NCI-H2227 (cell line): ENCODE measurements around the gene WDR43.

Source experiments
- DNase-seq: peaks from one replicate; lab custom pipeline; 2025; ENCODE audit not compliant: unreplicated experiment; lab: John Stamatoyannopoulos, UW

WDR43 gene

GRCh38 chr2:28991460-28991859 lies 97.0 kb downstream of the WDR43 start:
- DNase-seq, result no peak

- DNase-seq, result no peak
These were observed 98.9 kb downstream of the WDR43 start for GRCh38 chr2:28993206-28993960.

GRCh38 chr2:28994074-28994473 lies 99.6 kb downstream of the WDR43 start:
- no peak for DNase-seq

DNA sequence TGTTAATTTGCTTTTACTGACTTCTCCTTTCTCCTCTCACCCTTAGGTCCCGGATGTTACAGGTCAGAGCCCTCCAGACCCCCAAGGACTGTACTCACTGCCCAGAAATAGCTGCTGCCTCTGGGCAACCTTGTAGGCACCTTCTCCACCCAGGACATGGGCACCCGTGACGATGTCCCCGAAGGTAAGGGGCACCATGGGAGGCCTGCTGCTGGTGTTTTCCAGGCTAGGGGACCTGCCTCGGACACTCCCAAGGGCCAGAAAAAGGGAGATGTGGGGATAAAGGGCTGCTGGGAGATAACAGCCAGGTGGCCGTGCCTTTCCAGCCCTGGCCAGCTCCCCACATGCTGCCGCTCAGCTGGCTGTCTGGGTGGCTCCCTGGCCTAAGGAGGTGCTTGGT lies 100.2 kb downstream of the WDR43 start:
- no peak for DNase-seq

DNA sequence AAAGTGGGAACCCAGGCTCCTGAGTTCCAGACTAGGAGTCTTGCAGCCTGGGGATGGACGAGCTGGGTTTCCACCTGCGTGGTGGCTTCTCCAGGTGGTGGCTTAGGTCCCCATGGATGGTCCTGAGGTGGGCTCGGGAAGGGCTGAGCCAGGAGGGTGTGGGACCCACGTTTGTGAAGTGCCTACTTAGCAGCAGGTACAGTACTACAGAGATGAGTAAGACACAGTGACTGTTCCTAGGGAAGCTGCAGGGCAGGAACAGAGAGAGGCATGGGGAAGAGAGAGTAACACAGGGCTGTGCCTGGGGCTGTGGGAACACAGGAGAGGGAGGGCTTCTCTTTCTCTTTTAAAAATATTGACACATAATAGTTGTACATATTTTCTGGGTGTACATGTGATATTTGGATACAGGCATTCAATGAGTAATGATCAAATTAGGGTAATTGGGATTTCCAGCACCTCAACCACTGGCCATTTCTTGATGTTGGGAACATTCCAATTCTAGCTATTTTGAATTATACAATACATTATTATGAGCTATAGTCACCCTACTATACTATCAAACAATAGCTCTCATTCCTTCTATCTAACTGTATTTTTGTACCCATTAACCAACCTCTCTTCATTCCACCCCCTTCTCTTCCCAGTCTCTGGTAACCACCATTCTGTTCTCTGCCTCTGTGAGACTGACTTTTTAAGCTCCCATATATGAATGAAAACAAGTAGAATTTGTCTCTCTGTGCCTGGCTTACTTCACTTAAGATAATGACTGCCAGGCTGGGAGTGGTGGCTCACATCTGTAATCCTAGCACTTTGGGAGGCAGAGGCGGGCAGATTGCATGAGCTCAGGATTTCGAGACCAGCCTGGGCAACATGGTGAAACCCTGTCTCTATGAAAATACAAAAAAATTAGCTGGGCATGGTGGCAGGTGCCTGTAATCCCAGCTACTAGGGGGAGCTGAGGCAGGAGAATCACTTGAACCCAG lies 101.6 kb downstream of the WDR43 start:
- DNase-seq, result no peak

- DNase-seq, result no peak
These were observed 102.9 kb downstream of the WDR43 start for GRCh38 chr2:28997237-28997846.
